ENCODE measurements around the gene TSC1.

TSC1 gene

GRCh38 chr9:132879457-132880323 is 64.7 kb downstream of the TSC1 start:
- no peak overlapping the region for H3K27ac Mint-ChIP-seq
- no peak for DNase-seq
- H3K4me1 Mint-ChIP-seq = peaks cover 25% of the 10 kb centered on the region
- H3K27me3 Mint-ChIP-seq = no peaks in the 10 kb centered on the region
- no peak for ATAC-seq
- no peaks in the 10 kb centered on the region for H3K9me3 Mint-ChIP-seq
- H3K36me3 Mint-ChIP-seq (ENCODE audit: low read depth) = no peaks in the 10 kb centered on the region
- peak overlapping the region; percentile 72 for H3K4me3 Mint-ChIP-seq

DNA sequence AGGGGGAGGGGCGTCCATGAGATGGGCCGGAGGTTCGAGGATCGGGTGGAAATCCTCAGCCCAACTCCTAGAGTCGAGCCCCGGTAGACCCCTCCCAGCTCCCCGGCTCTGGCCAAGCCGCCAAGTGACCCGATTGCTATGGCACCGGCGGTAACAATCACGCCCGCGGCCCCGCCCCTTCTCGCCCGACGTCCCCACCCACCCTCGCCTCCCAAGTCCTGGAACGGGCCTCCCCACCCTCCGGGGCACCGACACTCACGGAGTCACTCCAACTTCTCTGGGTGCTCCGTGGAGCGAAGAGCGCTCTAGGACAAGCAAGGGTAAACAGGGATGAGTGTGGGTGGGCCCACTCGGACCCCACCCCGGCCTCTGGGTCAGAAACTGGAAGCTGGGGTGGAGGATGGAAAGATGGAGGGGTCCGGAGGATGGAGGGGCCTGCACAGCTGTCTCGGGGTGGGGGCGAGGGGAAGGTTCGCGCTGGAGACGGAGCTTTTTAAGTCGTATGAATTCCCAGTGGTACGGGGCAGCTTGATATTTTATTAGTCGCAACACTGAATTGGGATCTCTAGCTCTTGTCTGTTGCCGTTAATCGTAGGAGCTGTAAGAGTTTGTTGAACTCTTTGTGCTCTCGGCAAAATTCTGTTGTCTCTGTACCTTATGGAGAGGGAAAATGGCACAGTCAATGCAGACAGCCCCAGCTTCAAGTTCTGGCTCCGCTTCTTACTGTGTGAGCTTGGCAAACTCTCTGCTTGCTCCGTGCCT is 65.5 kb downstream of the TSC1 start, which contains the start of gene SPACA9:
Gene SPACA9 (plus strand): TSS at position 204 of the 762 bp plus-strand sequence. CDS start 5,050 bp downstream, outside the sequence.
- Mint-ChIP-seq H3K4me1 (peaks cover 25% of the 10 kb centered on the region), H3K9me3 (no peaks in the 10 kb centered on the region), H3K27ac (no peak within 1 kb of the TSS), H3K36me3 (ENCODE audit: low read depth) (no peaks in the 10 kb centered on the region), H3K4me3 (peak within 1 kb of the TSS; percentile 76), H3K27me3 (no peaks in the 10 kb centered on the region)
- ATAC-seq (peak; percentile 57), DNase-seq (peak; percentile 45)

- H3K4me1 Mint-ChIP-seq = peaks cover 29% of the 10 kb centered on the region
- H3K4me3 Mint-ChIP-seq = peak within 1 kb of the TSS; percentile 76
- no peaks in the 10 kb centered on the region for H3K9me3 Mint-ChIP-seq
- DNase-seq = peak; percentile 83
- H3K27ac Mint-ChIP-seq = no peak within 1 kb of the TSS
- no peaks in the 10 kb centered on the region for H3K27me3 Mint-ChIP-seq
- no peaks in the 10 kb centered on the region for H3K36me3 Mint-ChIP-seq (ENCODE audit: low read depth)
- peak; percentile 82 for ATAC-seq
Measured at GRCh38 chr9:132877824-132878694, 66.4 kb downstream of the TSC1 start, which contains the start of gene AK8. Gene AK8 (minus strand): TSS chr9:132878284. CDS start chr9:132878255, 29 bp downstream.

- Mint-ChIP-seq H3K4me1 (peaks cover 23% of the 10 kb centered on the region), H3K27ac (no peak overlapping the region), H3K27me3 (no peaks in the 10 kb centered on the region), H3K4me3 (peak overlapping the region; percentile 76), H3K9me3 (no peaks in the 10 kb centered on the region), H3K36me3 (ENCODE audit: low read depth) (no peaks in the 10 kb centered on the region)
- ATAC-seq (no peak), DNase-seq (no peak)
Measured at GRCh38 chr9:132877458-132877823, 67.0 kb downstream of the TSC1 start.

DNA sequence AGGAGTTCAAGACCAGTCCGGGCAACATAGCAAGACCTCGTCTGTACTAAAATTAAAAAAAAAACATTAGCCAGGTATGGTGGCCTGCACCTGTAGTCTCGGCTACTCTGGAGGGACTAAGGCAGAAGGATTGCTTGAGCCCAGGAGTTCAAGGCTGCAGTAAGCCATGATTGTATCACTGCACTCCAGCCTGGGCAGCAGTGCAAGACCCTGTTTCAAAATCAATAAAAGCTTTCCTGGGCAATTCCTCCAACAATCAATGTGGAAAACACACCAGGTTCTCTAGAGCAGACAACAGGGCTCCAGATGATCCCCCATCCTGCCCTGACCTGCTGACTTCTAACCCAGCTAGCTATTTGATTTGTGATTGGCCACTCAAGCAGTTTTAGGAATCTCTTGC is 67.6 kb downstream of the TSC1 start:
- H3K4me3 Mint-ChIP-seq = peak overlapping the region; percentile 76
- no peak overlapping the region for H3K27ac Mint-ChIP-seq
- no peak for ATAC-seq
- no peaks in the 10 kb centered on the region for H3K36me3 Mint-ChIP-seq (ENCODE audit: low read depth)
- no peaks in the 10 kb centered on the region for H3K27me3 Mint-ChIP-seq
- H3K4me1 Mint-ChIP-seq = peaks cover 23% of the 10 kb centered on the region
- DNase-seq = no peak
- H3K9me3 Mint-ChIP-seq = no peaks in the 10 kb centered on the region

DNA sequence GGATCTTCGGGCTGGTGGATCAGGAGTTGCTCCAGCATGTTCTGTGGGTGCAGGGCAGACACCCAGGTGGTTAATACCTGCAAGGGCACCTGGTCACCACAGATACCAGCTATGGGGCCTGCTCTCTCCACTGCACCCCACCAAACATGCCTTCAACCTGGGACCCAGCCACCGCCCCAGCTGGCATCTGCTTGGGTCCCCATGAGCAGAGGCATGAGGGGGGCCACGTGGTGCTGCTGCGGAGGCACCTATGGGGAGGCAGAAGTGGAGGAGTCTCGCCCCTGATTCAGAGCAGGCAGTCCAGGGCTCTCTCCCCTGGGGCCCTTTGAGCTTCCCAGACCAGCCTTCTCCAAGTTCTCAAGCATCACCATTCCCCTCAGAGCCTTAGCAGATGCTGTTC is 69.3 kb downstream of the TSC1 start:
- no peaks in the 10 kb centered on the region for H3K36me3 Mint-ChIP-seq (ENCODE audit: low read depth)
- no peak overlapping the region for H3K27ac Mint-ChIP-seq
- H3K9me3 Mint-ChIP-seq = no peaks in the 10 kb centered on the region
- H3K4me1 Mint-ChIP-seq = peaks cover 20% of the 10 kb centered on the region
- peaks cover 2% of the 10 kb centered on the region for H3K27me3 Mint-ChIP-seq
- H3K4me3 Mint-ChIP-seq = no peak overlapping the region
- no peak for ATAC-seq
- no peak for DNase-seq

DNA sequence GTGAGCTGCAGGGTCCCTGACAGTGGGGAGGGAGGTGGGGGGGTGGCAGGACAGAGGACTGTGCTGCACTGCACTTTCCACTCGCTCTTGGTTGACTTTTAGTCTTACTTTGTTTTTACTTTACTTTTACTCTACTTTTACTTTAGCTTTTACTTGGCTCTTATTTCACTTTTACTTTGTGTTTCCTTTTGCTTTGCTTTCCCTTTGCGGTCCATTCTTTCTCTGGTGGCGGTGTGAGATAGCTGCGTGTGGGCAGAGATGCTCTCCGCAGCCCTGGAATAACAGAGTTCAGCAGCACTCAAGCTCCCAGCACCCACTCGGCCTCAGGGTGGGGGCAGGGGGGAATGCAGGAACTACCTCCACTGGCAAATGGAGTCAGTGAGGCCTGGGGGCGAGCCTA is 71.0 kb downstream of the TSC1 start:
- H3K4me1 Mint-ChIP-seq = peaks cover 13% of the 10 kb centered on the region
- no peaks in the 10 kb centered on the region for H3K9me3 Mint-ChIP-seq
- peaks cover 2% of the 10 kb centered on the region for H3K27me3 Mint-ChIP-seq
- H3K4me3 Mint-ChIP-seq = peak overlapping the region; percentile 54
- H3K27ac Mint-ChIP-seq = no peak overlapping the region
- H3K36me3 Mint-ChIP-seq (ENCODE audit: low read depth) = no peaks in the 10 kb centered on the region
- no peak for ATAC-seq
- DNase-seq = no peak

DNA sequence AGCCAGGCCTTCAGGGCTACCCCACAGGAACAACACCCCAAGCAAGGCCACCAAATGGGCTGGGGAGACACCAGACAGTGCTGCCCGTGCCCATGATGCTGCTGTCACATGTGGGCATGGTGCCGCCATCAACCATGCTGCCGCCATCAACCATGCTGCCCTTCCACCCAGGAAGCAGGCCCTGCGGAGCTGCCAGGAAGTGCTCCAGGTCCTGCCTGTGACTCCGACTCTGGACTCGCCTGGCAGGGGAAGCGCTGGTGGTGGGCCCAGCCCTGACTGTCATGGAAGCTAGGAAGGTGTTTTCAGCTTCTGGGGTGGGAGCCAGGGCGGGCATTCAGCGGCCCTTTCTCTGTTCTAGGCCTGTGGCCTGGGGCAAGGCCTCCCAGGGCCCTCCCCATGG is 75.2 kb downstream of the TSC1 start:
- Mint-ChIP-seq H3K36me3 (ENCODE audit: low read depth) (no peaks in the 10 kb centered on the region), H3K4me3 (no peak overlapping the region), H3K9me3 (no peaks in the 10 kb centered on the region), H3K4me1 (peaks cover 13% of the 10 kb centered on the region), H3K27me3 (peaks cover 2% of the 10 kb centered on the region), H3K27ac (no peak overlapping the region)
- DNase-seq (no peak), ATAC-seq (no peak)

DNA sequence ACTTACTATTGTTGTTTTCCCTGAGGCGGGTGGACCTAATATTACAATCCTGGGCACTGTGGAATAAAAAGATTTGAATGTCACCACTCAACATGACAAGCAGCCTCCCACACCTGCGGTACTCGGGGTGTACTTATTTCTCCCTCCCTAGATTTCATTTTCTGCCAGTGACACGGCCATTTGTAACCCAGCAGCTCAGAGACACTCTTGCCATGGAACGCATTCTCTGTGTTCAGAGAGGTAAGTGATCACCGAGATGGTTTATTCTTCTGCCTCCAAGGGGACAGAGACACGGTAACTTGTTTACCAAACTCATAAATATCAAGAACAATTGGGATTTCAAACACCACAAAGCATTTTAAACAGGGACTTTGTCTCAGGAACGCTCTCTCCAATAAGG is 77.5 kb downstream of the TSC1 start:
- Mint-ChIP-seq H3K4me3 (no peak overlapping the region), H3K27ac (no peak overlapping the region), H3K36me3 (ENCODE audit: low read depth) (no peaks in the 10 kb centered on the region), H3K4me1 (peaks cover 16% of the 10 kb centered on the region), H3K9me3 (no peaks in the 10 kb centered on the region), H3K27me3 (peaks cover 5% of the 10 kb centered on the region)
- ATAC-seq (no peak), DNase-seq (no peak)

DNA sequence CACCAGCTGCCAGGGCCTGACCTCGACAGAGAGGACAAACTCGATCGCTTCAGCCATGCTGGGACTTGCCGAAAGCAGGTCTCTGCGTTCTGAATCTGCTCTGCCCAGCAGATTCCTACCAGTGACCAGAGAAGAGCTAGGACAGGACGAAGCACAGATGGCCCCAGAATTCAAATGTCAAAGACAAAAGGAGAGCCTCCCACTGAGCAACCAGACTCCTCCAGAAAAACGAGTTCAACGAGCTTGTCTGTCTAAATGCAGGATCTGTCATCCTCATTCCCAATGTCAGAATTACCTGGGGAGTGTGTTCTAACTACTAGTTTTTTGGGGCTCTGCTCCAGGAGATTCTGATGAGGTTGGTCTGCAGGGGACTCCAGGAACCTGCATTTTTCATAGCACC is 79.7 kb downstream of the TSC1 start:
- H3K36me3 Mint-ChIP-seq (ENCODE audit: low read depth) = no peaks in the 10 kb centered on the region
- DNase-seq (no peak), ATAC-seq (no peak)
- no peak overlapping the region for H3K27ac Mint-ChIP-seq
- no peak overlapping the region for H3K4me3 Mint-ChIP-seq
- no peaks in the 10 kb centered on the region for H3K9me3 Mint-ChIP-seq
- H3K4me1 Mint-ChIP-seq = peaks cover 15% of the 10 kb centered on the region
- peaks cover 3% of the 10 kb centered on the region for H3K27me3 Mint-ChIP-seq

DNA sequence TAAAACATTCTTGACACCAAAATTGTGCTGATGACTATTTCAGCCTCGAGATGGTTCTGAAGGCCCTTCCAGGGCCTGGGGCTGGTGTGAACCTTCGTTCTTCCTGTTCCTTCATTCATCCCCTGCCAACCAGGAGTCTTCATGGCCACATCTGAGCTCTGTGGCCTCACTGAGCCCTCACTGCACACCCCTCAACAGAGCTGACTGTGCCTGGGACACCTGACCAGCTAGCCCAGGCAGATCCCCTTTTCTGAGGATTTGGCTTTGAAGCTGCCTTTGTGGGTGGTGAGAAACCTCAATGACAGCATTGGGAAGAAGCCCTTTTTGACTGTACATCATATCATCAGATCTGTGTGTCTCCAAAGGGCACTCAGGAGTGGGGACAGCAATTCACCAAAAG is 80.1 kb downstream of the TSC1 start:
- Mint-ChIP-seq H3K36me3 (ENCODE audit: low read depth) (no peaks in the 10 kb centered on the region), H3K27ac (no peak overlapping the region), H3K27me3 (peaks cover 3% of the 10 kb centered on the region), H3K4me1 (peaks cover 13% of the 10 kb centered on the region), H3K4me3 (no peak overlapping the region), H3K9me3 (no peaks in the 10 kb centered on the region)
- ATAC-seq = peak; percentile 56
- DNase-seq = no peak

GRCh38 chr9:132863096-132863495 is 81.3 kb downstream of the TSC1 start:
- no peaks in the 10 kb centered on the region for H3K9me3 Mint-ChIP-seq
- DNase-seq (no peak), ATAC-seq (no peak)
- no peak overlapping the region for H3K27ac Mint-ChIP-seq
- H3K4me1 Mint-ChIP-seq = peaks cover 13% of the 10 kb centered on the region
- H3K36me3 Mint-ChIP-seq (ENCODE audit: low read depth) = no peaks in the 10 kb centered on the region
- H3K27me3 Mint-ChIP-seq = peaks cover 3% of the 10 kb centered on the region
- H3K4me3 Mint-ChIP-seq = no peak overlapping the region

DNA sequence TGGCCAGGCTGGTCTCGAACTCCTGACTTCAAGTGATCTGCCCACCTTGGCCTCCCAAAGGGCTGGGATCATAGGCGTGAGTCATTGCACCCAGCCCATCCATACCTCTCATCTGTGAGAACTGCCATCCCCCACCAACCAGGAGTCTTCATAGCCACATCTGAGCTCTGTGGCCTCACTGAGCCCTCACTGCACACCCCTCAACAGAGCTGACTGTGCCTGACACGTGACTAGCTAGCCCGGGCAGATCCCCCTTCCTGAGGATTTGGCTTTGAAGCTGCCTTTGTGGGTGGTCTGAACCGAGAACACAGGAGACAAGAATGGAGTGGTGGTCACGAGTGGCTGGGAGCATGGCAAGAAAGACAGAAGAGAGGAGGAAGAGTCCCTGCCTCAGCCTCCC is 81.9 kb downstream of the TSC1 start:
- peaks cover 3% of the 10 kb centered on the region for H3K27me3 Mint-ChIP-seq
- H3K36me3 Mint-ChIP-seq (ENCODE audit: low read depth) = no peaks in the 10 kb centered on the region
- DNase-seq (no peak), ATAC-seq (peak; percentile 72)
- H3K4me3 Mint-ChIP-seq = no peak overlapping the region
- peaks cover 13% of the 10 kb centered on the region for H3K4me1 Mint-ChIP-seq
- H3K9me3 Mint-ChIP-seq = no peaks in the 10 kb centered on the region
- H3K27ac Mint-ChIP-seq = no peak overlapping the region

DNA sequence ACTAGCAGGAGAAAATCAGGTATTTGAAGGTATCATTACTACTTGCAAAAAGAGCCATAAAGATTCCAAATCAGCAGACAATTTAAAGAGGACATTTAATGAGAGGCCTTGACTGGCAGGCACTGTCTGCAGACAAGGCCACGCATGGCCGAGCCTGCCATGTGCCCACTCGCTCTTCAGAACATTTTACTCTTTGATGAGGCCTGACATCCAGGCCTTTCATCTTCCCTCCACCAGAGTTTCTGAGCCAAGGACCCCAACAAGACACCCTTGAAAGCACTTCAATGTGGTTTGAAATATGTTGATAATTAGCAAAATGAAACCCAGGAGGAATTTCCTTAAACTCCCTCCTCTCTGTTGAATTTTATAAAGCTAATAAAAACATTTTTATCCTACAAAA is 82.8 kb downstream of the TSC1 start:
- no peak for DNase-seq

More for the DNA sequence above, 82.8 kb downstream of the TSC1 start:
- no peak overlapping the region for H3K27ac Mint-ChIP-seq
- H3K4me1 Mint-ChIP-seq = peaks cover 13% of the 10 kb centered on the region
- no peak overlapping the region for H3K4me3 Mint-ChIP-seq
- no peaks in the 10 kb centered on the region for H3K9me3 Mint-ChIP-seq
- peaks cover 3% of the 10 kb centered on the region for H3K27me3 Mint-ChIP-seq
- no peak for ATAC-seq
- no peaks in the 10 kb centered on the region for H3K36me3 Mint-ChIP-seq (ENCODE audit: low read depth)

Data from activated naive CD8-positive, alpha-beta T cell treated with anti-CD3 and anti-CD28 coated beads, Interleukin-2, amount 50 U/mL, for 24 hours (primary cell).